OCI-LY3 (cell line): ENCODE measurements around the gene PHF23.
"Not testable (repeated sequence)": the region's sequence is repeated elsewhere in the genome, so short reads cannot be mapped to it uniquely, and the experiment has no call there.

Source experiments
- H2AFZ ChIP-seq: fragments of 200-600, 300-600 bp; shearing (Covaris generic); 2 replicates; pipeline ENCODE4 v1.6.0; 2014; ENCODE audit warnings: antibody characterized with exemption, low read depth, low read length
- H3K27ac ChIP-seq: fragments of 200-600, 300-600 bp; sonication (generic); 2 replicates; pipeline ENCODE4 v1.5.1; 2014; ENCODE audit warnings: mild to moderate bottlenecking, low read length, moderate library complexity, mixed read lengths
- H3K27me3 ChIP-seq: fragments of 200-600, 300-600 bp; sonication (generic); 2 replicates; pipeline ENCODE4 v1.6.1; 2014; ENCODE audit warnings: low read depth, low read length, mixed read lengths
- H3K36me3 ChIP-seq: fragments of 200-600, 300-600 bp; sonication (generic); replicated peaks from 2 replicates; pipeline ENCODE3; 2014; ENCODE audit warnings: low read depth, low read length, mixed read lengths
- H3K4me1 ChIP-seq: fragments of 300-600, 200-600 bp; sonication (generic); 2 replicates; pipeline ENCODE4 v1.6.1; 2014; ENCODE audit warnings: low read length, mixed read lengths
- H3K4me2 ChIP-seq: fragments of 200-600, 300-600 bp; sonication (generic); 2 replicates; pipeline ENCODE4 v1.6.1; 2014; ENCODE audit warnings: low read length, mixed read lengths
- H3K4me3 ChIP-seq: fragments of 300-600, 200-600 bp; sonication (generic); 2 replicates; pipeline ENCODE4 v1.5.1; 2014; ENCODE audit warnings: antibody characterized with exemption, mild to moderate bottlenecking, low read length, moderate library complexity
- H3K79me2 ChIP-seq: fragments of 300-600, 200-600 bp; shearing (Covaris generic); 2 replicates; pipeline ENCODE4 v1.6.1; 2014; ENCODE audit warnings: mild to moderate bottlenecking, low read length, mixed read lengths
- H3K9ac ChIP-seq: fragments of 300-600, 200-600 bp; shearing (Covaris generic); 2 replicates; pipeline ENCODE4 v1.6.0; 2014; ENCODE audit warnings: mild to moderate bottlenecking, low read length, moderate library complexity
- H3K9me3 ChIP-seq: fragments of 200-600, 300-600 bp; shearing (Covaris generic); 2 replicates; pipeline ENCODE4 v1.6.1; 2014; ENCODE audit warnings: low read length, mixed read lengths; ENCODE audit not compliant: insufficient read depth
- H4K20me1 ChIP-seq: fragments of 200-600, 300-600 bp; sonication (generic); 2 replicates; pipeline ENCODE4 v1.6.1; 2016; ENCODE audit warnings: low read length, mixed read lengths; ENCODE audit not compliant: insufficient read depth
- EZH2phosphoT487 ChIP-seq: fragments of 200-600 bp; shearing (Covaris generic); IDR thresholded peaks from 2 replicates; pipeline ENCODE4 v1.6.1; 2018; ENCODE audit warnings: antibody characterized with exemption, mixed run types, low read depth
- TF ChIP-seq, protein P1 (sequence below): fragments of 200-600, 300-600 bp; sonication (generic); IDR thresholded peaks from 2 replicates; pipeline ENCODE4 v1.5.1; 2014; ENCODE audit warnings: antibody characterized with exemption, low read length, low read depth

The PHF23 gene

DNA sequence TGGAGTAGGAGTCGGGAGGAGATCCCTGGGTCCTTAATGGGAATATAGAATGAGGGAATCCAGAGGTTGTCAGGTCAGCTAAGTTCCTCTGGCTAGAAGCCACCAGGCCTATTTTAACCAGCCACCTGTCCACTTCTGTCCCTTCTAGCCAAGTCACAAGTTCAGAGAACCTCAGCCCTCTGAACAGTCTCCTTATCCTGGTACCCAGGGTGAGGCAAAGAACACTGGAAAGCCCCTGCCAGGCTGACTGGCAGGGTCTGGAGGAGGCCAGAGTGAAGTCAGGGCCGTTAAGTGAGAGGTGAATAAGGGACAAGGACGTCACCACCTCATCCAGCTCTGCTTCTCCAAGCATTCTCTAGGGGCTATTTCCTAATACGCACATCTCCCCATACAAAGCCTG is 9.5 kb upstream of the PHF23 start:
- no peak overlapping the region for H2AFZ ChIP-seq
- peaks cover 69% of the 10 kb centered on the region for H3K79me2 ChIP-seq
- H3K9me3 ChIP-seq = no peaks in the 10 kb centered on the region
- peaks cover 16% of the 10 kb centered on the region for H3K4me1 ChIP-seq
- peak overlapping the region; percentile 95 for H3K4me2 ChIP-seq
- H3K4me3 ChIP-seq = no peak overlapping the region
- H3K9ac ChIP-seq = no peak overlapping the region
- H3K36me3 ChIP-seq = peaks cover 3% of the 10 kb centered on the region
- H3K27me3 ChIP-seq = no peaks in the 10 kb centered on the region
- no peak for TF ChIP-seq EZH2phosphoT487
- TF ChIP-seq, protein P1, sequence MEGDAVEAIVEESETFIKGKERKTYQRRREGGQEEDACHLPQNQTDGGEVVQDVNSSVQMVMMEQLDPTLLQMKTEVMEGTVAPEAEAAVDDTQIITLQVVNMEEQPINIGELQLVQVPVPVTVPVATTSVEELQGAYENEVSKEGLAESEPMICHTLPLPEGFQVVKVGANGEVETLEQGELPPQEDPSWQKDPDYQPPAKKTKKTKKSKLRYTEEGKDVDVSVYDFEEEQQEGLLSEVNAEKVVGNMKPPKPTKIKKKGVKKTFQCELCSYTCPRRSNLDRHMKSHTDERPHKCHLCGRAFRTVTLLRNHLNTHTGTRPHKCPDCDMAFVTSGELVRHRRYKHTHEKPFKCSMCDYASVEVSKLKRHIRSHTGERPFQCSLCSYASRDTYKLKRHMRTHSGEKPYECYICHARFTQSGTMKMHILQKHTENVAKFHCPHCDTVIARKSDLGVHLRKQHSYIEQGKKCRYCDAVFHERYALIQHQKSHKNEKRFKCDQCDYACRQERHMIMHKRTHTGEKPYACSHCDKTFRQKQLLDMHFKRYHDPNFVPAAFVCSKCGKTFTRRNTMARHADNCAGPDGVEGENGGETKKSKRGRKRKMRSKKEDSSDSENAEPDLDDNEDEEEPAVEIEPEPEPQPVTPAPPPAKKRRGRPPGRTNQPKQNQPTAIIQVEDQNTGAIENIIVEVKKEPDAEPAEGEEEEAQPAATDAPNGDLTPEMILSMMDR = no peak
- no peak overlapping the region for H3K27ac ChIP-seq
- H4K20me1 ChIP-seq = peaks cover 8% of the 10 kb centered on the region

DNA sequence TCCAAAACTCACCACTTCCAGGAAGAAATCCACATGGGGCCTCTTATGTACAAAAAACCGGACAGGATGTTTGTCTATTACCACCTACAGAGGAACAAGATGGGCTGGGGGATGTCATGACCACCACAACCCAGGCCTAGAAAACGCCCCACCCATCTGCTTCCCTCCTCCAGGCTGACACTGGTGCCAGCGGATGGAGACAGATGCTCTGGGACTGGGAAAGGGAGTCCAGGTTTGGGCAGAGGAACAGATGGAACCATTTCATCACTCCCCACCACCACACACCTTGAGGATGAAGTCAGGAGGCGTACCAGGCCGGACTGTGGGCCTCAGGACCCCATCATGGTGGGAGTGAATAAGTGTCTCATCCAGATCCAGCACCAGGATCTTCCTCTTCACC is 7.5 kb upstream of the PHF23 start:
- Histone ChIP-seq H3K9ac (no peak overlapping the region), H3K27me3 (no peaks in the 10 kb centered on the region), H3K9me3 (no peaks in the 10 kb centered on the region), H3K79me2 (peaks cover 61% of the 10 kb centered on the region), H3K4me3 (no peak overlapping the region), H3K27ac (no peak overlapping the region), H2AFZ (no peak overlapping the region), H4K20me1 (peaks cover 8% of the 10 kb centered on the region), H3K36me3 (peaks cover 5% of the 10 kb centered on the region), H3K4me1 (peaks cover 14% of the 10 kb centered on the region), H3K4me2 (no peak overlapping the region)
- no peak for TF ChIP-seq EZH2phosphoT487
- TF ChIP-seq, protein P1 = no peak

GRCh38 chr17:7243838-7244237 is 4.6 kb upstream of the PHF23 start:
- H3K4me3 ChIP-seq, H3K36me3 ChIP-seq, H4K20me1 ChIP-seq, H2AFZ ChIP-seq, H3K9me3 ChIP-seq, H3K4me2 ChIP-seq, H3K9ac ChIP-seq, H3K27me3 ChIP-seq, H3K27ac ChIP-seq: not testable (repeated sequence)
- Histone ChIP-seq H3K79me2 (peaks cover 49% of the 10 kb centered on the region), H3K4me1 (peaks cover 25% of the 10 kb centered on the region)

DNA sequence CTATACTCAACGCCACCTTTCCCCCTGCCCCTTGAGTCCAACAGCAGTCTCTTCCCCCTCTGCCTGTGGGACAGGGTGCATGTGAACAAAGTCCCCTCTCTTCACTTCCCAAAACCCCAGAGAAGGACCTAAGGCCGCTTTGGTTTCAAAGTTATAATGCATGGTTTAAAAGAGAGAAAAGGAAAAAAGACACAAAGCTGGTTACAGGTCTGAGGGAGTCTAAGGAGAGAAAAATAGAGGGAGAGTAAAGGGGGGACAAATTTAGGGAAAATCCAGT is 4.1 kb upstream of the PHF23 start:
- no peak for TF ChIP-seq EZH2phosphoT487
- TF ChIP-seq, protein P1 = no peak

More for the DNA sequence above, 4.1 kb upstream of the PHF23 start:
- Histone ChIP-seq H3K27ac (peak overlapping the region; percentile 86; the same call in 1 of the 2 replicates), H3K79me2 (peaks cover 49% of the 10 kb centered on the region), H3K27me3 (no peaks in the 10 kb centered on the region), H3K4me1 (peaks cover 23% of the 10 kb centered on the region), H3K36me3 (peaks cover 2% of the 10 kb centered on the region), H3K4me2 (peak overlapping the region; percentile 96), H2AFZ (no peak overlapping the region), H3K9me3 (no peaks in the 10 kb centered on the region), H3K9ac (peak overlapping the region; percentile 89; the same call in 1 of the 2 replicates), H3K4me3 (peak overlapping the region; percentile 94), H4K20me1 (no peaks in the 10 kb centered on the region)
